B cell (primary cell): ENCODE results near the gene SCRN2. TPM values are rescaled to one million over a fixed set of nuclear protein-coding genes. Genes with fewer than 3 reads are reported as not detected.

Experiments used
- ATAC-seq: fragments of 200-7000 bp; cut with Tn5 transposase; one replicate; pipeline ENCODE4 v1.10.0; 2021; ENCODE audit warnings: low read depth, mild to moderate bottlenecking, moderate number of reproducible peaks, moderate library complexity
- CTCF ChIA-PET: fragments of 350-600 bp; sonication (Branson Sonifier 250); formaldehyde crosslinking; loops from one replicate; lab custom pipeline; 2021; ENCODE audit warnings: antibody characterized with exemption, inconsistent platforms; lab: Charles Lee
- POLR2A ChIA-PET: fragments of 350-600 bp; sonication (Branson Sonifier 250); formaldehyde crosslinking; loops from one replicate; lab custom pipeline; 2021; ENCODE audit warnings: antibody characterized with exemption; lab: Charles Lee
- DNase-seq: peaks from one replicate; pipeline ENCODE4 v3.0.0; 2013
- H2AFZ ChIP-seq: 2 replicates; pipeline ENCODE4 v1.6.1; 2012; ENCODE audit warnings: mild to moderate bottlenecking, low read depth, low read length; ENCODE audit not compliant: insufficient read depth, poor library complexity, severe bottlenecking
- H3K27ac ChIP-seq, 2 donors: 1 replicate in 1 of 2; 2 replicates in 1 of 2; pipeline ENCODE4 v1.5.1; 2012 to 2013; ENCODE audit warnings: low read length in 2 of 2, mild to moderate bottlenecking in 2 of 2, moderate library complexity in 1 of 2
- H3K27me3 ChIP-seq, 4 experiments: fragments of 200-600 bp in 1 of 4; sonication (generic) in 1 of 4; replicated peaks in 1 of 4; 1 replicate in 2 of 4; 2 replicates in 2 of 4; pipeline versions ENCODE4 v1.6.1 to v1.7.0; 2013 to 2016; ENCODE audit warnings: low read length in 3 of 4, mild to moderate bottlenecking in 2 of 4, mixed read lengths in 1 of 4, moderate library complexity in 1 of 4; ENCODE audit not compliant: insufficient read depth in 4 of 4, control insufficient read depth in 3 of 4; ENCODE audit errors: control extremely low read depth in 1 of 4
- H3K36me3 ChIP-seq, 2 experiments: replicated peaks in 1 of 2; 1 replicate in 1 of 2; 2 replicates in 1 of 2; pipeline versions ENCODE4 v1.6.1 to v1.7.1; 2013; ENCODE audit warnings: low read length in 1 of 2; ENCODE audit not compliant: insufficient read depth in 2 of 2, control insufficient read depth in 1 of 2; ENCODE audit errors: control extremely low read depth in 1 of 2, extremely low read depth in 1 of 2
- H3K4me1 ChIP-seq, 2 donors: fragments of 200-600 bp in 1 of 2; sonication (generic) in 1 of 2; 1 replicate in 1 of 2; 2 replicates in 1 of 2; pipeline versions ENCODE4 v1.5.1 to v1.6.1; 2013 to 2017; ENCODE audit warnings: low read length in 2 of 2; ENCODE audit not compliant: control insufficient read depth in 2 of 2, insufficient read depth in 2 of 2
- H3K4me2 ChIP-seq: replicated peaks from 2 replicates; pipeline ENCODE3; 2012; ENCODE audit warnings: mild to moderate bottlenecking, low read depth, low read length; ENCODE audit not compliant: poor library complexity, severe bottlenecking
- H3K4me3 ChIP-seq, 5 experiments: fragments of 200-600 bp in 1 of 5; sonication (generic) in 1 of 5; 1 replicate in 3 of 5; 2 replicates in 2 of 5; pipeline versions ENCODE4 v1.5.1 to v1.7.0; 2011 to 2016; ENCODE audit warnings: low read length in 4 of 5, mild to moderate bottlenecking in 4 of 5, low read depth in 2 of 5, control low read depth in 1 of 5, moderate library complexity in 1 of 5; ENCODE audit not compliant: insufficient read depth in 1 of 5; ENCODE audit errors: control extremely low read depth in 1 of 5, extremely low read depth in 1 of 5
- H3K79me2 ChIP-seq: fragments of 200-600 bp; sonication (generic); one replicate; pipeline ENCODE4 v1.6.0; 2016; ENCODE audit warnings: low read length; ENCODE audit not compliant: control insufficient read depth, insufficient read depth
- H3K9ac ChIP-seq: fragments of 200-600 bp; sonication (generic); 2 replicates; pipeline ENCODE4 v1.6.1; 2017; ENCODE audit warnings: mild to moderate bottlenecking, low read length, moderate library complexity
- H3K9me3 ChIP-seq, 3 donors: one replicate each; pipeline versions ENCODE4 v1.6.1 to v1.7.1; 2013; ENCODE audit warnings: low read length in 2 of 3; ENCODE audit not compliant: control insufficient read depth in 2 of 3, insufficient read depth in 1 of 3; ENCODE audit errors: control extremely low read depth in 1 of 3
- H4K20me1 ChIP-seq: 2 replicates; pipeline ENCODE4 v1.6.0; 2012; ENCODE audit warnings: mild to moderate bottlenecking, low read length; ENCODE audit not compliant: insufficient read depth, control insufficient read depth, poor library complexity, severe bottlenecking
- H3K27ac Mint-ChIP-seq: one replicate; pipeline ENCODE4 v1.8.0; 2021; ENCODE audit warnings: mixed read lengths
- H3K27me3 Mint-ChIP-seq: one replicate; pipeline ENCODE4 v1.8.0; 2021; ENCODE audit warnings: mixed read lengths
- H3K4me1 Mint-ChIP-seq: one replicate; pipeline ENCODE4 v1.8.0; 2021; ENCODE audit warnings: mixed read lengths
- H3K4me3 Mint-ChIP-seq: one replicate; pipeline ENCODE4 v1.8.0; 2021; ENCODE audit warnings: mixed read lengths
- H3K9me3 Mint-ChIP-seq: one replicate; pipeline ENCODE4 v1.8.0; 2022; ENCODE audit warnings: mixed read lengths; ENCODE audit not compliant: insufficient read depth
- CTCF ChIP-seq: fragments of 200-600 bp; IDR thresholded peaks from one replicate; pipeline ENCODE4 v1.8.0; 2022; ENCODE audit warnings: antibody characterized with exemption, mild to moderate bottlenecking
- EZH2 ChIP-seq: IDR thresholded peaks from 2 replicates; pipeline ENCODE4 v1.6.1; 2012; ENCODE audit warnings: borderline replicate concordance, low read depth, mild to moderate bottlenecking, moderate library complexity, low read length; ENCODE audit not compliant: insufficient read depth, poor library complexity, severe bottlenecking
- WGBS: methylation state at CpG from one replicate; pipeline ENCODE4 v1.1.5; 2013; ENCODE audit warnings: missing lambda C conversion rate; ENCODE audit not compliant: insufficient coverage; 5-methylcytosine and 5-hydroxymethylcytosine counted together
- intact Hi-C: fragments of 100-400 bp; cut with micrococcal nuclease; formaldehyde crosslinking; loops from one replicate; pipeline ENCODE4 v1.10.0; 2022
- polyA plus RNA-seq: library from polyadenylated mRNA; depleted of rRNA; stranded (reverse); fragments of >200 nt; gene quantifications from 2 replicates; pipeline ENCODE4 v1.2.3, GENCODE V29; 2012
- total RNA-seq, 2 donors: library from RNA; stranded (reverse); fragments of 120-200 nt in 1 of 2; gene quantifications; 1 replicate in 1 of 2; 2 replicates in 1 of 2; pipeline versions ENCODE4 v1.2.3 to v1.2.4, GENCODE V29; 2013 to 2022

The SCRN2 gene
- total and polyA plus RNA-seq, 2 donors (not counting 1 experiment from before 2014, with no cell fraction given) = 47.8 to 71.9 TPM

- ATAC-seq = no peak
- POLR2A ChIA-PET = interaction anchor here (1.4 to 1.6 kb wide), 2 partner anchors 10 to 65 kb away, joined by 8 to 15 read pairs; partner anchors contain the start of genes SCRN2 and SP2
- H3K4me3 Mint-ChIP-seq = peak overlapping the region; percentile 92
Measured at GRCh38 chr17:47830396-47831002, 10.6 kb downstream of the SCRN2 start.

More at GRCh38 chr17:47830396-47831002, 10.6 kb downstream of the SCRN2 start:
- Mint-ChIP-seq H3K27me3 (no peaks in the 10 kb centered on the region), H3K27ac (peak overlapping the region; percentile 89), H3K9me3 (no peaks in the 10 kb centered on the region), H3K4me1 (peaks cover 25% of the 10 kb centered on the region)
- Histone ChIP-seq H3K36me3 (peaks cover under 1 to 31% of the 10 kb centered on the region in 2 experiments), H4K20me1 (peaks cover 13% of the 10 kb centered on the region), H3K4me2 (peak overlapping the region; percentile 95), H3K4me1 (peaks cover 19 to 21% of the 10 kb centered on the region in 2 donors), H3K79me2 (peaks cover 47% of the 10 kb centered on the region), H3K27ac (peak overlapping the region in 1 of 2 donors; percentile 81), H3K4me3 (peak overlapping the region; percentile 70 to 97 (median 96)), H3K27me3 (no peaks in the 10 kb centered on the region), H3K9me3 (no peaks in the 10 kb centered on the region), H3K9ac (peak overlapping the region; percentile 80), H2AFZ (peak overlapping the region; percentile 93)
- no peak for DNase-seq
- TF ChIP-seq CTCF (no peak), EZH2 (no peak)
- CTCF ChIA-PET = interaction anchor here (1.2 to 2.1 kb wide), 4 partner anchors 8 to 59 kb away, joined by 5 to 15 read pairs (median 8); partner anchors contain the start of gene SCRN2
- intact Hi-C loops = loop anchor here (1.0 to 2.0 kb wide), 4 partner anchors 9 to 140 kb away; partner anchors contain the start of genes CDK5RAP3, OSBPL7 and SCRN2
- WGBS = 87% methylated on average over 16 of the region's 18 CpGs
